HG02678 (cell line): ENCODE results near the gene PKD2L1.
"Not testable (repeated sequence)": the region's sequence is repeated elsewhere in the genome, so short reads cannot be mapped to it uniquely, and the experiment has no call there.

ENCODE experiments used
- ATAC-seq: cut with Tn5 transposase; IDR thresholded peaks from one replicate; pipeline ENCODE4 v1.9.1; 2021; ENCODE audit warnings: mild to moderate bottlenecking, moderate library complexity; ENCODE audit not compliant: unreplicated experiment

Gene PKD2L1

GRCh38 chr10:100330079-100330478, at the start of gene PKD2L1:
TSS of gene PKD2L1 (minus strand) at chr10:100330228. CDS start at chr10:100330103, 125 bp downstream.
- no peak for ATAC-seq

GRCh38 chr10:100377830-100378229, 47.8 kb upstream of the PKD2L1 start:
- no peak for ATAC-seq

- not testable (repeated sequence) for ATAC-seq
These were observed 46.6 kb upstream of the PKD2L1 start for GRCh38 chr10:100376656-100377055.

DNA sequence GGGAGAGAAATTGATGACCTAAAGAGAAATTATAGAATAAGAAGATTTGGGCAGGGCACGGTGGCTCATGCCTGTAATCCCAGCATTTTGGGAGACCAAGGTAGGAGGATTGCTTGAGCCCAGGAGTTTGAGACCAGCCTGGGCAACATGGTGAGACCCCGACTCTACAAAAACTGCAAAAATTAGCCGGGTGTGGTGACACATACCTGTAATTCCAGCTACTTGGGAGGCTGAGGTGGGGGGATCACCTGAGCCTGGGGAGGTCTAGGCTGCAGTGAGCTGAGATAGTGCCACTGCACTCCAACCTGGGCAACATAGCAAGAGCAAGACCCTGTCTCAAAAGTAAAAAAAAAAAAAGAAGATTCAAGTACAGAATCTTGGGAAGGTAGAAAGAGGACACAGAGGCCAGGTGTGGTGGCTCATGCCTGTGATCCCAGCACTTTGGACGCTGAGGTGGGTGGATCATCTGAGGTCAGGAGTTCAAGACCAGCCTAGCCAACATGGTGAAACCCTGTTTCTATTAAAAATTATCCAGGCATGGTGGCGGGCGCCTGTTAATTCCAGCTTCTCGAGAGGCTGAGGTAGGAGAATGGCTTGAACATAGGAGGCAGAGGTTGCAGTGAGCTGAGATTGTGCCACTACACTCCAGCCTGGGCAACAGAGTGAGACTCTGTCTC, 44.8 kb upstream of the PKD2L1 start:
- ATAC-seq: not testable (repeated sequence)

DNA sequence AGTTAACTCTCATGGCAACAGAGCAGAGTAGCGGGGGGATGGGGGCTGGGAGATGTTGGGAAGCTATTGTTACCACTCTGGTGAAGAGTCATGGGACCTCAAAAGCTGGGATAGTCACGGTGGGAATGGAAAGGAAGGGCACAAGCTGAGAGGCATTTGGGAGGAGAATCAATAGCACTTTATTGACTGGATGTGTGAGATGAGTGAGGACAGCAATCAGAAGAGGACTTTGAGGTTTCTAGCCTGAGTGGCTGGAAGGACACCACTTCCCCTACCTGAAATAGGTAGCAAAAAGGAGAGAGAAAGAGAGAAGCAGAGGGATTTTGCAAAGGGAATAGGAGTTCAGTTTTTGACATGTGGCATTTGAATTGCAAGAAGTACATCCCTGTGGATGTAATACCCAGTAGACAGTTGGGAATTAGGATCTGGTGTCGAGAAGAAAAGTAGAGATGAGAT, 44.2 kb upstream of the PKD2L1 start:
- no peak for ATAC-seq

- ATAC-seq: peak; percentile 97
These were observed 43.5 kb upstream of the PKD2L1 start for GRCh38 chr10:100373298-100374199.

DNA sequence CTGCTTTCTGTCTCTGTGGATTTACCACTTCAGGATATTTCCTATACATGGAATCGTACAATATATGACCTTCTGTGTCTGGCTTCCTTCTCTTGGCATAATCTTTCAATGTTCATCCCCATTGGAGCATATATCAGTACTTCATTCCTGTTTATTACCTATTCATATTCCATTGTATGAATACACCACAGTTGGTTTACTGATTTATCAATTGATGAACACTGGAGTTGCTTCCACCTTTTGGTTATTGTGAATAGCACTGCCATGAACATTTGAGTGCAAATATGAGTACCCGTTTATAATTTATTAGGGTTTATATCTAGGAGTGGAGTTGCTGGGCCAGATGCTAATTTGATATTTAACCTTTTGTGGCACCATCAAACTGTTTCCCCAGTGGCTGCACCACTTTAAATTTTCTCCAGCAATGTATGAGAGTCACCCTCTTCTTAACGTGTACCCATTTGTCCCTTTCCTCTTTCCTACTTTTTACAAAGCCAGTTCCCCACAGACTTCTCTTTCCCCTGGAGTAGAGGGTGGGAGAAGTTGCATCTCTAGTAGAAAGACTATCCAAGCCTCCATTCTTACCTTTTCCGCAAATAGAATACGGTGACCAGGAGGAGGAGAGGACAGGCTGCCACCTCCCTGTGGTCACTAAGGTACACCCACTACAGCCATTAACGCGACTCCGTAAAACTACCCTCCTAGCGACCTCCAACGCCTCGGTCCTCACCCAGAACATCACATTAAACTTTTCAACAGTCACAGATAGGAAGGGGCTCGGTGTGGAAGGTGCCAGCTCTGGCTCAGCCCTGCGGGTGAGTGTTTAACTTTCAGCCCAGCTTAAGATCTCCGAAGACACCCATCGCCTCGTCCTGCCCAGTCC, 42.6 kb upstream of the PKD2L1 start:
- no peak for ATAC-seq

DNA sequence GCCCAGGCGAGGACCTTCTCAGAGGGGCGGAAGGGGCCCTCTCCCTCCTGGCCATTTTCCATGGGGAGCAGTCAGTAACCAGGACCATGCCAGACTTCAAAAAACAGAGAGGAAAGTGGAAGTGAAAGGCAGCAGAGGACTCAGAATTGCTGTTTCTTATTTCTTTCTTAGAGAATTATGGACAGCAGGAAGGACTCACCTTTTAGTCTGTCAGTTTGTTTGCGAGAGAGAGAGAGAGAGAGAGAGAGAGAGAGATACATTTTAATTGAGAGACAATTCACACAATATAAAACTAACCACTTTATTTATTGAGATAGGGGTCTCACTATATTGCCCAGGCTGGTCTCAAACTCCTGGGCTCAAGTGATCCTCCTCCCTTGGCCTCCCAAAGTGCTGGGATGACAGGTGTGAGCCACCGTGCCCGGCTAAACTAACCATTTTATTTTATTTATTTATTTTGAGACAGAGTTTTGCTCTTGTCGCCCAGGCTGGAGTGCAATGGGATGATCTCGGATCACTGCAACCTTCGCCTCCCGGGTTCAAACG, 41.5 kb upstream of the PKD2L1 start:
- no peak for ATAC-seq

- ATAC-seq: no peak
These were observed 40.9 kb upstream of the PKD2L1 start for GRCh38 chr10:100370714-100371481.

DNA sequence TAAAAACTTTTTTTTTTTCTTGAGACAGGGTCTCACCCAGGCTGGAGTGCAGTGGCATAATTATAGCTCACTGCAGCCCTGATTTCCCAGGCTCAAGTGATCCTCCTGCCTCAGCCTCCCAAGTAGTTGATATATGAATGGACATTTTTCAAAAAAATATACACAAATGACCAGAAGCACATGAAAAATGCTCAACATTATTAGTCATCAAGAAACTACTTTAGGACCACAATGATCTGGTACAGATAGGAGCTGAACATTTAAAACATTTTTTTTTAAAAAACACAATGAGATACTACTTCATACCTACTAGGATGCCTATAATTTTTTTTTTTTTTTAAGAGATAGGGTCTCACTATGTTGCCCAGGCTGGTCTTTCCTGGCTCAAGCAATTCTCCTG, 38.7 kb upstream of the PKD2L1 start:
- no peak for ATAC-seq

DNA sequence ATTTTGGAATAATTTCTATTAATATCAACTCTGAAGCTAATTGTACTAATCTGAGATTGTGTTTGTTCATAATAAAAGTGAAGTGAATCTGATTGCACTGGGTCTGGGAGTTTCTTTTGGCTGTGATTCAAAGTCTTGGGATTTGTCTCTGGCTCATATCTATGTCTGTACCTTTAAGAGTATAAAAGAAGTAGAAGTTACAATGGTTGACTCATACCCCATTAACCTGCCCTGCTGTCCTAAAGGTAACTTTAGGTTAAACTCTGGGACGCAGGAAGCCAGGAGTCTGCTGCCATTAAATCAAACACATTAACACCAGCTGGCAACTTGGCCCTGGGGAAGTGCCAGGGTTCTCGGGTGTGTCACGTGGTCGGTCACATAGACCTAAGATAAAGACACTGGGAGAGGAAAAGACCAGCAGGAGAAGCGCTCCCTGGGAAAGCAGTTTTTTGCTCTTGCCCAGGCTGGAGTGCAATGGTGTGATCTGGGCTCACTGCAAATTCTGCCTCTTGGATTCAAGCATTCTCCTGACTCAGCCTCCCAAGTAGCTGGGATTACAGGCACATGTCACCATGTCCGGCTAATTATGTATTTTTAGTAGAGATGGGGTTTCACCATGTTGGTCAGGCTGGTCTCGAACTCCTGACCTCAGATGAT, 34.8 kb upstream of the PKD2L1 start:
- ATAC-seq: no peak

DNA sequence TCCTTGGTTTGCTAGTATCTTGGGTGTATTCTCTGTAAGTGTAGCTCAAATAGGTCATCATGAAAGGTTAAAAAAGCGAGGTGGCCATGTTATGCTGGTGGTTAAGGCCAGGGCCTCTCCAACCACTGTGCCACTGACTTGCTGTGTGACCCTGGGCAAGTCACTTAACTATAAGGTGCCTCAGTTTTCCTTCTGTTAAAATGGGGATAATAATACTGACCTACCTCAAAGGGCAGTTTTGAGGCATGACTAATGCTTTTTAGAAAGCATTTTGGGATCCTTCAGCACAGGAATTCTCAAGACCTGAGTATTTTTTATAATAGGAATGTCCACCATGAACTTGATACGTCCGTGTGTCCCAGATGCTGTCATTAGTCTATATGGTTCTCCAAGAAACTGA, 34.1 kb upstream of the PKD2L1 start:
- no peak for ATAC-seq

GRCh38 chr10:100362570-100363496, 32.8 kb upstream of the PKD2L1 start:
- no peak for ATAC-seq

GRCh38 chr10:100360234-100360633, 30.2 kb upstream of the PKD2L1 start:
- ATAC-seq: no peak

- no peak for ATAC-seq
These were observed 29.6 kb upstream of the PKD2L1 start for GRCh38 chr10:100359529-100360150.

DNA sequence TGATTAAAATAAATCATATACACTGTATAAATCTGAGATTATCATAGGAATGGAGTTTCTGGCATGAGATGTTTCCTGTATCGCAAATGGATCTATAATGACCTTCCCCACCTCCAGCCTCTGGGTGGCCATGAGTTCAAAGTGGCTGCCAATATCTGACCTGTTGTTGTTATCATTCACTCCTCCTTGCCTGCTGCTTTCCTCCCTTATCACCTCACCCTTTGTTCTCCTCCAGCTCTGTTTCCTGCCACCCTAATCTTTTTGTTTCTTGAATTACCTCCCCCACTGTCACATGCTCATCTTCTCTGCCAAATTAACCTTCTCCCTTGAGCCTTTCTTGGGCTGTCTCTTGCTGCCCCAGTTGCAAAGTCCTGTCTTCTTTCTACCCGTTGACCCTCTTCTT, 29.0 kb upstream of the PKD2L1 start:
- no peak for ATAC-seq

- no peak for ATAC-seq
These were observed 27.2 kb upstream of the PKD2L1 start for GRCh38 chr10:100357059-100357858.
